ENCODE data around the gene VPS29. TPM values are rescaled to one million over a fixed set of nuclear protein-coding genes. Genes with fewer than 3 reads are reported as not detected.

Gene VPS29
- polyA plus RNA-seq, 1 donor (not counting 4 experiments of a cell fraction or from before 2014, with no cell fraction given), result 219 TPM

DNA sequence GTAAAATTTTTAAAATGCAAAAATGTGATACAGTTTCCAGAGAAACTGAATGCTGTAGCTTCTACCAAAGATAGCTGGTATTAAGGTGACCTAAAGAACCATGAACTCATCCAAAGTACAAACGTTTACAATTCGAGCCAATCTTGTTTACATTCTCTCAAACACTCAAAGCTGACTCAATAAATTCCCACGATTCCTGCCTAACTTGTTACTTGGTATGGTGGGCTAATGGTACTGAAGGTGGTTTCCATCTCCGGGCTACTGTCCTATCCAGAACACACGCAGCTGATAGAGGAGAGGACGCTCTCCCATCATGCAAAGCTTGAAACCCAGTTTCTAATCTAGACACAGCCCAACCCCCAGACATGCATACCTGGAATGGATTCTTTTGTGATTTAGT, 31.7 kb upstream of the VPS29 start:
- dilution Hi-C loops (cut with MboI; ENCODE audit: extremely low pct_ligation_motif_present, low sequenced_read_pairs), result no loop called here
- Histone ChIP-seq H3K27me3 (ENCODE audit: control insufficient read depth, extremely low read depth, insufficient read depth, low read length) (no peaks in the 10 kb centered on the region), H3K79me2 (ENCODE audit: control insufficient read depth, insufficient read depth, low read length) (peaks cover 21% of the 10 kb centered on the region), H3K4me3 (ENCODE audit: control insufficient read depth in 2 of 3, extremely low read depth in 1 of 3, insufficient read depth in 2 of 3, low read depth in 1 of 3, low read length in 3 of 3) (no peak overlapping the region), H3K27ac (ENCODE audit: control insufficient read depth, insufficient read depth, low read length) (no peak overlapping the region), H2AFZ (ENCODE audit: control insufficient read depth, low read length) (no peak overlapping the region), H3K9me3 (ENCODE audit: control insufficient read depth, low read depth, low read length) (no peaks in the 10 kb centered on the region), H4K20me1 (ENCODE audit: control insufficient read depth, extremely low read depth, insufficient read depth, low read length) (peaks cover 2% of the 10 kb centered on the region), H3K9me1 (ENCODE audit: control insufficient read depth, extremely low read depth, insufficient read depth, low read length) (no peaks in the 10 kb centered on the region), H3K4me1 (ENCODE audit: control insufficient read depth, extremely low read depth, insufficient read depth, low read length) (peaks cover 38% of the 10 kb centered on the region), H3K9ac (ENCODE audit: control insufficient read depth, extremely low read depth, insufficient read depth, low read length) (no peak overlapping the region), H3K36me3 (ENCODE audit: control insufficient read depth in 2 of 2, extremely low read depth in 1 of 2, insufficient read depth in 2 of 2, low read length in 2 of 2) (peaks cover 16 to 34% of the 10 kb centered on the region in 2 experiments), H3K4me2 (ENCODE audit: control insufficient read depth, extremely low read depth, insufficient read depth, low read depth, low read length) (no peak overlapping the region)
- no peak for TF ChIP-seq EZH2 (IDR thresholded peaks at IDR 0.05; ENCODE audit: low read length)
- TF ChIP-seq, protein P1, sequence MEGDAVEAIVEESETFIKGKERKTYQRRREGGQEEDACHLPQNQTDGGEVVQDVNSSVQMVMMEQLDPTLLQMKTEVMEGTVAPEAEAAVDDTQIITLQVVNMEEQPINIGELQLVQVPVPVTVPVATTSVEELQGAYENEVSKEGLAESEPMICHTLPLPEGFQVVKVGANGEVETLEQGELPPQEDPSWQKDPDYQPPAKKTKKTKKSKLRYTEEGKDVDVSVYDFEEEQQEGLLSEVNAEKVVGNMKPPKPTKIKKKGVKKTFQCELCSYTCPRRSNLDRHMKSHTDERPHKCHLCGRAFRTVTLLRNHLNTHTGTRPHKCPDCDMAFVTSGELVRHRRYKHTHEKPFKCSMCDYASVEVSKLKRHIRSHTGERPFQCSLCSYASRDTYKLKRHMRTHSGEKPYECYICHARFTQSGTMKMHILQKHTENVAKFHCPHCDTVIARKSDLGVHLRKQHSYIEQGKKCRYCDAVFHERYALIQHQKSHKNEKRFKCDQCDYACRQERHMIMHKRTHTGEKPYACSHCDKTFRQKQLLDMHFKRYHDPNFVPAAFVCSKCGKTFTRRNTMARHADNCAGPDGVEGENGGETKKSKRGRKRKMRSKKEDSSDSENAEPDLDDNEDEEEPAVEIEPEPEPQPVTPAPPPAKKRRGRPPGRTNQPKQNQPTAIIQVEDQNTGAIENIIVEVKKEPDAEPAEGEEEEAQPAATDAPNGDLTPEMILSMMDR (optimal IDR thresholded peaks at IDR 0.05 in 1 of 3, IDR thresholded peaks at IDR 0.05 in 1 of 3, conservative IDR thresholded peaks at IDR 0.05 in 1 of 3; ENCODE audit: extremely low read depth in 1 of 3, insufficient read depth in 2 of 3, low read length in 3 of 3), result no peak
- FAIRE-seq (peak; percentile 52), DNase-seq (ENCODE audit: low read depth, low spot score) (no peak)

DNA sequence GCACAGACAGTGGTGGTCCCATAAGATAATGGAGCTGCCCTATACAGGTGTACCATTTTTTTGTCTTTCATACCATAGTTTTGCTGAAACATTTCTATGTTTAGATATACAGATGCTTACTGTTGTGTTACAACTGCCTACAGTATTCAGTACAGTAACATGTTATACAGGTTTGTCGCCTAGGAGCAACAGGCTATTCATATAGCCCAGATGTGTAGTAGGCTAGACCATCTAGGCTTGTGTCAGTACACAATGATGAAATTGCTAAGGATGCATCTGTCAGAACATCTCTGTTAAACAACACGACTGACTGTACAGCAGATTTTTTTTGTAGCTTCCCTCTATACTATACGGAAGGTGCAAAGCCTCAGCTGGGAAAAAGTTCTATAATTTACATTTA, 30.7 kb upstream of the VPS29 start:
- H3K4me2 ChIP-seq (ENCODE audit: control insufficient read depth, extremely low read depth, insufficient read depth, low read depth, low read length), result no peak overlapping the region
- peaks cover 12 to 27% of the 10 kb centered on the region in 2 experiments for H3K36me3 ChIP-seq (ENCODE audit: control insufficient read depth in 2 of 2, extremely low read depth in 1 of 2, insufficient read depth in 2 of 2, low read length in 2 of 2)
- no peaks in the 10 kb centered on the region for H3K9me3 ChIP-seq (ENCODE audit: control insufficient read depth, low read depth, low read length)
- H3K4me3 ChIP-seq (ENCODE audit: control insufficient read depth in 2 of 3, extremely low read depth in 1 of 3, insufficient read depth in 2 of 3, low read depth in 1 of 3, low read length in 3 of 3), result no peak overlapping the region
- H3K9ac ChIP-seq (ENCODE audit: control insufficient read depth, extremely low read depth, insufficient read depth, low read length), result no peak overlapping the region
- dilution Hi-C loops (cut with MboI; ENCODE audit: extremely low pct_ligation_motif_present, low sequenced_read_pairs), result no loop called here
- H4K20me1 ChIP-seq (ENCODE audit: control insufficient read depth, extremely low read depth, insufficient read depth, low read length), result peaks cover 2% of the 10 kb centered on the region
- peaks cover 21% of the 10 kb centered on the region for H3K79me2 ChIP-seq (ENCODE audit: control insufficient read depth, insufficient read depth, low read length)
- no peaks in the 10 kb centered on the region for H3K9me1 ChIP-seq (ENCODE audit: control insufficient read depth, extremely low read depth, insufficient read depth, low read length)
- FAIRE-seq (no peak), DNase-seq (ENCODE audit: low read depth, low spot score) (no peak)
- TF ChIP-seq, protein P1 (optimal IDR thresholded peaks at IDR 0.05 in 1 of 3, IDR thresholded peaks at IDR 0.05 in 1 of 3, conservative IDR thresholded peaks at IDR 0.05 in 1 of 3; ENCODE audit: extremely low read depth in 1 of 3, insufficient read depth in 2 of 3, low read length in 3 of 3), result no peak
- TF ChIP-seq EZH2 (IDR thresholded peaks at IDR 0.05; ENCODE audit: low read length), result no peak
- H2AFZ ChIP-seq (ENCODE audit: control insufficient read depth, low read length), result no peak overlapping the region
- no peak overlapping the region for H3K27ac ChIP-seq (ENCODE audit: control insufficient read depth, insufficient read depth, low read length)
- peaks cover 28% of the 10 kb centered on the region for H3K4me1 ChIP-seq (ENCODE audit: control insufficient read depth, extremely low read depth, insufficient read depth, low read length)
- H3K27me3 ChIP-seq (ENCODE audit: control insufficient read depth, extremely low read depth, insufficient read depth, low read length), result no peaks in the 10 kb centered on the region

All from keratinocyte (primary cell).